Tibial nerve (tissue), 4 donors: Measurements from ENCODE around the gene ARRB1. TPM values are rescaled to one million over a fixed set of nuclear protein-coding genes. Genes with fewer than 3 reads are reported as not detected.

Experiments
- DNase-seq, 2 donors: peaks; one replicate each; pipeline ENCODE4 v3.0.0-alpha.2; 2019; ENCODE audit warnings: low spot score in 2 of 2
- H3K27ac ChIP-seq, 4 donors: fragments of 200-600 bp; sonication (generic) in 3 of 4; one replicate each; pipeline ENCODE4 v1.5.1; 2017 to 2019; ENCODE audit warnings: mild to moderate bottlenecking in 1 of 4
- H3K27me3 ChIP-seq, 2 donors: fragments of 200-600 bp; sonication (generic) in 1 of 2; one replicate each; pipeline versions ENCODE4 v1.5.1 to v1.6.0; 2017 to 2019
- H3K36me3 ChIP-seq, 3 donors: fragments of 200-600 bp; sonication (generic); one replicate each; pipeline ENCODE4 v1.5.1; 2018 to 2019
- H3K4me1 ChIP-seq, 4 donors: fragments of 200-600 bp; sonication (generic) in 3 of 4; one replicate each; pipeline ENCODE4 v1.5.1; 2017 to 2019
- H3K4me3 ChIP-seq, 4 donors: fragments of 200-600 bp; sonication (generic) in 3 of 4; one replicate each; pipeline ENCODE4 v1.5.1; 2017 to 2019; ENCODE audit warnings: mild to moderate bottlenecking in 1 of 4, moderate library complexity in 1 of 4
- H3K9me3 ChIP-seq, 4 donors: fragments of 200-600 bp; sonication (generic) in 3 of 4; one replicate each; pipeline ENCODE4 v1.5.1; 2017 to 2019
- CTCF ChIP-seq, 5 experiments: fragments of 200-600 bp in 3 of 5; fragments of 450-650 bp in 2 of 5; sonication (generic) in 3 of 5; IDR thresholded peaks; one replicate each; pipeline ENCODE4 v1.5.1; 2016 to 2019; ENCODE audit warnings: antibody characterized with exemption in 5 of 5, mild to moderate bottlenecking in 3 of 5, moderate library complexity in 2 of 5
- EP300 ChIP-seq, 2 donors: sonication (generic); formaldehyde crosslinking; IDR thresholded peaks; one replicate each; pipeline ENCODE4 v1.6.1; 2017; ENCODE audit warnings: antibody characterized with exemption in 2 of 2, mild to moderate bottlenecking in 1 of 2
- POLR2A ChIP-seq, 2 donors: fragments of 450-650 bp; IDR thresholded peaks; one replicate each; pipeline ENCODE4 v1.6.1; 2017; ENCODE audit warnings: antibody characterized with exemption in 2 of 2, mild to moderate bottlenecking in 2 of 2, moderate library complexity in 2 of 2
- WGBS, 2 donors: methylation state at CpG; one replicate each; pipeline ENCODE4 v1.1.5; 2018; 5-methylcytosine and 5-hydroxymethylcytosine counted together
- total RNA-seq, 4 donors: library from RNA; depleted of rRNA; stranded (reverse); fragments of >200 nt; gene quantifications; one replicate each; pipeline ENCODE4 v1.1.0, GENCODE V29; 2016

ARRB1 gene
- total RNA-seq, 4 donors from 2014 or later, result 38.2 to 68.1 (median 45.8) TPM

GRCh38 chr11:75271730-75272129 lies 79.7 kb downstream of the ARRB1 start:
- WGBS, 2 donors, result 45 to 54% methylated on average over 6 of the region's 6 CpGs
- TF ChIP-seq EP300 (IDR thresholded peaks at IDR 0.05) (no peak), POLR2A (IDR thresholded peaks at IDR 0.05) (no peak), CTCF (IDR thresholded peaks at IDR 0.05) (no peak)
- DNase-seq, result no peak

GRCh38 chr11:75270896-75271418 lies 80.5 kb downstream of the ARRB1 start:
- no peak overlapping the region for H3K4me3 ChIP-seq
- TF ChIP-seq CTCF (IDR thresholded peaks at IDR 0.05), result peak in 2 of 5 experiments; percentile 21 to 22
- no peak for TF ChIP-seq POLR2A (IDR thresholded peaks at IDR 0.05)
- peaks cover 0 to 43% (median 0%) of the 10 kb centered on the region in 3 donors for H3K36me3 ChIP-seq
- peaks cover 0 to 8% (median 0%) of the 10 kb centered on the region in 4 donors for H3K4me1 ChIP-seq
- WGBS, 2 donors, result 49 to 64% methylated on average over 3 of the region's 3 CpGs
- H3K27ac ChIP-seq, result no peak overlapping the region
- no peak for DNase-seq
- H3K27me3 ChIP-seq, result no peaks in the 10 kb centered on the region
- no peaks in the 10 kb centered on the region for H3K9me3 ChIP-seq

More at GRCh38 chr11:75271730-75272129, 79.7 kb downstream of the ARRB1 start:
- Histone ChIP-seq H3K27ac (no peak overlapping the region), H3K9me3 (no peaks in the 10 kb centered on the region), H3K27me3 (no peaks in the 10 kb centered on the region), H3K4me1 (peaks cover 0 to 8% (median 0%) of the 10 kb centered on the region in 4 donors), H3K4me3 (no peak overlapping the region), H3K36me3 (peaks cover 0 to 47% (median 0%) of the 10 kb centered on the region in 3 donors)

GRCh38 chr11:75269896-75270295 lies 81.6 kb downstream of the ARRB1 start:
- no peaks in the 10 kb centered on the region for H3K9me3 ChIP-seq
- no peak overlapping the region for H3K4me3 ChIP-seq
- peaks cover 0 to 8% (median 0%) of the 10 kb centered on the region in 4 donors for H3K4me1 ChIP-seq
- no peak for TF ChIP-seq EP300 (IDR thresholded peaks at IDR 0.05)
- TF ChIP-seq POLR2A (IDR thresholded peaks at IDR 0.05), result no peak
- TF ChIP-seq CTCF (IDR thresholded peaks at IDR 0.05), result no peak
- peaks cover 0 to 53% (median 0%) of the 10 kb centered on the region in 3 donors for H3K36me3 ChIP-seq
- no peak for DNase-seq
- no peak overlapping the region for H3K27ac ChIP-seq
- no peaks in the 10 kb centered on the region for H3K27me3 ChIP-seq
- WGBS, 2 donors, result 83 to 89% methylated on average over 9 of the region's 9 CpGs

- WGBS, 2 donors, result 94 to 96% methylated on average over 4 of the region's 4 CpGs
- DNase-seq, result no peak
- H3K36me3 ChIP-seq, result peaks cover 0 to 52% (median 0%) of the 10 kb centered on the region in 3 donors
- no peaks in the 10 kb centered on the region for H3K27me3 ChIP-seq
- H3K4me3 ChIP-seq, result no peak overlapping the region
- H3K4me1 ChIP-seq, result peaks cover 0 to 8% (median 0%) of the 10 kb centered on the region in 4 donors
- H3K27ac ChIP-seq, result no peak overlapping the region
- TF ChIP-seq CTCF (IDR thresholded peaks at IDR 0.05) (no peak), POLR2A (IDR thresholded peaks at IDR 0.05) (no peak), EP300 (IDR thresholded peaks at IDR 0.05) (no peak)
- H3K9me3 ChIP-seq, result no peaks in the 10 kb centered on the region
Measured at GRCh38 chr11:75269367-75269660, 82.1 kb downstream of the ARRB1 start.

GRCh38 chr11:75268626-75269366 lies 82.7 kb downstream of the ARRB1 start:
- 84 to 89% methylated on average over 20 to 25 of the region's 25 CpGs for WGBS, 2 donors
- Histone ChIP-seq H3K4me1 (peaks cover 0 to 8% (median 0%) of the 10 kb centered on the region in 4 donors), H3K27ac (no peak overlapping the region), H3K4me3 (no peak overlapping the region), H3K36me3 (peaks cover 0 to 47% (median 0%) of the 10 kb centered on the region in 3 donors), H3K9me3 (no peaks in the 10 kb centered on the region), H3K27me3 (no peaks in the 10 kb centered on the region)
- TF ChIP-seq CTCF (IDR thresholded peaks at IDR 0.05) (no peak), POLR2A (IDR thresholded peaks at IDR 0.05) (no peak), EP300 (IDR thresholded peaks at IDR 0.05) (no peak)
- no peak for DNase-seq
